Activated naive CD8-positive, alpha-beta T cell treated with anti-CD3 and anti-CD28 coated beads, Interleukin-2, amount 50 U/mL, for 24 hours (primary cell): ENCODE data around the gene IL9R.
"Not testable (repeated sequence)": the region's sequence is repeated elsewhere in the genome, so short reads cannot be mapped to it uniquely, and the experiment has no call there.

Experiments
- ATAC-seq: fragments of 150-1000 bp; cut with Tn5 transposase; one replicate; pipeline ENCODE4 v1.10.0; 2021
- DNase-seq: peaks from one replicate; pipeline ENCODE4 v3.0.0; 2021
- H3K27ac Mint-ChIP-seq: one replicate; pipeline ENCODE4 v1.8.0; 2021; ENCODE audit warnings: mild to moderate bottlenecking, mixed read lengths
- H3K27me3 Mint-ChIP-seq: one replicate; pipeline ENCODE4 v1.8.0; 2021; ENCODE audit warnings: mixed read lengths
- H3K36me3 Mint-ChIP-seq: one replicate; pipeline ENCODE4 v1.8.0; 2021; ENCODE audit warnings: low read depth, mixed read lengths
- H3K4me1 Mint-ChIP-seq: one replicate; pipeline ENCODE4 v1.8.0; 2021; ENCODE audit warnings: mixed read lengths
- H3K4me3 Mint-ChIP-seq: one replicate; pipeline ENCODE4 v1.8.0; 2021; ENCODE audit warnings: mild to moderate bottlenecking, moderate library complexity, mixed read lengths
- H3K9me3 Mint-ChIP-seq: one replicate; pipeline ENCODE4 v1.8.0; 2021; ENCODE audit warnings: mixed read lengths

Gene IL9R, protein sequence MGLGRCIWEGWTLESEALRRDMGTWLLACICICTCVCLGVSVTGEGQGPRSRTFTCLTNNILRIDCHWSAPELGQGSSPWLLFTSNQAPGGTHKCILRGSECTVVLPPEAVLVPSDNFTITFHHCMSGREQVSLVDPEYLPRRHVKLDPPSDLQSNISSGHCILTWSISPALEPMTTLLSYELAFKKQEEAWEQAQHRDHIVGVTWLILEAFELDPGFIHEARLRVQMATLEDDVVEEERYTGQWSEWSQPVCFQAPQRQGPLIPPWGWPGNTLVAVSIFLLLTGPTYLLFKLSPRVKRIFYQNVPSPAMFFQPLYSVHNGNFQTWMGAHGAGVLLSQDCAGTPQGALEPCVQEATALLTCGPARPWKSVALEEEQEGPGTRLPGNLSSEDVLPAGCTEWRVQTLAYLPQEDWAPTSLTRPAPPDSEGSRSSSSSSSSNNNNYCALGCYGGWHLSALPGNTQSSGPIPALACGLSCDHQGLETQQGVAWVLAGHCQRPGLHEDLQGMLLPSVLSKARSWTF

DNA sequence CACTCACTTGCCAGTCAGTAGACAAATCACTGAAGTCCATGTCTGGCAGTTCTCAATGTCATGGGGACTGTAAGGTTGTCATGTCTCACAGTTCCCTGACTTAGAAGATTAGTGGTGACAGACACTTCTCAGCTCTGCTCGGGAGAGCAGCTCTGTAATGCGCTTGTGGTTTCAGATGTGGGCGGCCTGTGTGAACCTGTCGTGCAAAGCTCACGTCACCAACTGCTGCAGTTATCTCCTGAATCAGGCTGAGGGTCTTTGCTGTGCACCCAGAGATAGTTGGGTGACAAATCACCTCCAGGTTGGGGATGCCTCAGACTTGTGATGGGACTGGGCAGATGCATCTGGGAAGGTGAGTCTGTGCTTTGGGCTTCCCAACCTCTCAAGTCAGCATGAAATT, at the start of gene IL9R:
Gene IL9R, plus strand, starts transcription at position 261 of the 400 bp plus-strand sequence. Its CDS starts 64 bp downstream, at position 325.
- H3K4me1 Mint-ChIP-seq, result peaks cover 40% of the 10 kb centered on the region
- ATAC-seq (peak; percentile 92), DNase-seq (peak; percentile 60)
- H3K4me3 Mint-ChIP-seq, result peak within 1 kb of the TSS; percentile 32
- no peaks in the 10 kb centered on the region for H3K27me3 Mint-ChIP-seq
- peak within 1 kb of the TSS; percentile 68 for H3K27ac Mint-ChIP-seq
- H3K36me3 Mint-ChIP-seq, result no peaks in the 10 kb centered on the region
- no peaks in the 10 kb centered on the region for H3K9me3 Mint-ChIP-seq

DNA sequence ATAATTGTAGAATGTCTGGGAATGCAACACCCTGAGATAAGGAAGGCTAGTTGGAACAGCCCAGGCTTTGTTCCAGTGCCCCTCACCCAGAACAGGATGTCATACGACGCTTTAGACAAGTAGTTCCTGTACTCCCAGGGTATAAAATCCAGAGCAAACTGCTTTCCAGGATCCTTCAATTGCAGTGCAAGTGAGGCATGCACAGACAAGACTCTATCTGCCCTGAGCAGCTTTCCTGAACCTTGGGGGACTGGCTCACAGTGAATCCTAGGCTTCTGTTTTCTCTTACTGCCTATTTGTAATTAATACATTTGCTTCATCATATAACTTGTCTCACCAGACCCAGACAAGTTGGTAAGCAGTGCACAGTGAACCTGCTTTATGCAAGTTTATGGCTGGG, 48.4 kb upstream of the IL9R start:
- ATAC-seq, result no peak
- H3K9me3 Mint-ChIP-seq, result no peaks in the 10 kb centered on the region
- no peaks in the 10 kb centered on the region for H3K4me1 Mint-ChIP-seq
- H3K4me3 Mint-ChIP-seq, result no peak overlapping the region
- H3K27ac Mint-ChIP-seq, result no peak overlapping the region
- peaks cover 4% of the 10 kb centered on the region for H3K36me3 Mint-ChIP-seq
- H3K27me3 Mint-ChIP-seq, result no peaks in the 10 kb centered on the region
- DNase-seq, result no peak

DNA sequence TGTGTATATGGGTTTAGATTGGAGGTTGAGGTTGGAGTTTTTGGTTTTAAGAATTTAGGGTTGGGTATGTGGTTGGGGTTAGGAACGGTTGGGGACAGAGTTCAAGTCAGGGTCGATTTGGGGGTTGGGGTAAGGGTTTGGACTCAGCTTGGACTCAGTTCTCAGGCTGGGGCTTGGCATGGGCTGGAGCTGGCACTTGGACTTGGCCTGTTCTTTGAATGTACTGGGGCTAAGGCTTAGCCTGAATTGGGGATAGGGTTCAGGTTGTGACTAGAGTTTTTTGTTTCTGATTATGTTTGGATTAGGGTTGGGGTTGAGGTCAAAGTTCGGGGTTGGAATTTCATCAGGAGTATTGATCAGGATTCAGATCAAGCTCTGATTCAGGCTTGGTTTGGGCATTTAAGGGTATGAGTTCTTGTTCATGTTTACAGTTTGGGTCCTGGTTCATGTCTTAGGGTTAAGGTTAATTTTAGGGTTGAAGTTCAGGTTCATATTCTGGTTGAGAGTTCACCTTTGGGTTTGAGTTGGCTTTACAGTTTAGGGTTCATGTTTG, 46.2 kb upstream of the IL9R start:
- Mint-ChIP-seq H3K27ac (no peak overlapping the region), H3K36me3 (no peaks in the 10 kb centered on the region), H3K27me3 (no peaks in the 10 kb centered on the region), H3K9me3 (peaks cover 4% of the 10 kb centered on the region), H3K4me3 (no peak overlapping the region), H3K4me1 (no peaks in the 10 kb centered on the region)
- no peak for ATAC-seq
- no peak for DNase-seq

DNA sequence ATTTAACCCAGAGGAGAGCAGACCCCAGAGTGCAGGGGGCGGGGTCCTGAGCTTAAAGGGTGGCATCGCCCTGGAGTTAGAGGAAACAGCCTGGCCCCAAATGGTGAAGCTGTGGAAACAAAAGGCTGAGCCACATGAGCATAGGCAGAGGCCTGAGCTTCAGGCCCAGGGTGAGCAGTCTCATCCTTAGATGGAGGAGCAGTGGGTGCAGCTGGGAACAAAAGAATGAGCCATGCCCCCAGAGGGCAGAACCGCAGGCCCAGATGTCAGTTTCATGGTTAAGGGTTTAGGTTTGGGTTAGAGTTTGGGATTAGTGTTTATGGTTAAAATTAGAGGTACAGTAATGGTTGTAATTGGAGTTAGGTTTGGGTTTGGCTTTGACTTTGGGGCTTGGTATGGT, 44.4 kb upstream of the IL9R start:
- ATAC-seq (no peak), DNase-seq (no peak)
- Mint-ChIP-seq H3K27me3 (no peaks in the 10 kb centered on the region), H3K4me1 (no peaks in the 10 kb centered on the region), H3K4me3 (no peak overlapping the region), H3K36me3 (no peaks in the 10 kb centered on the region), H3K9me3 (peaks cover 4% of the 10 kb centered on the region), H3K27ac (no peak overlapping the region)

DNA sequence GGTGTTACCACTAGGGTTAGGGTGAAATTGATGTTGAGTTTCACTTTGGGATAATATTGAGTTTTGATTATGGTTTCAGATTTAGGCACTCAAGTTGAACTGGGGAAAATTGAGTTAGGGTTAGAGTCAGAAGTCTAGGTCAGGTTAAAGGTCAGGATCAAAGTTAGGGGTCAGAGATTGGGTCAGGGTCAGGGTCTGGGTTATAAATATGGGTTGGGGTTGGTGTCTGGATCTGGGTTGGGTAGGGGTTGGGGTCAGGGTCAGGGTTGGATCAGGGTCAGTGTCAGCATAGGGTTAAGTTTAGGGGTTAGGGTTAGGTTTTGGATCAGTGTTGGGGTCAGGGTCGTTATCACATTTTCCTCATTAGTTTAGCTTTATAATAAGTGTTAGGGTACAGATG, 42.7 kb upstream of the IL9R start:
- H3K4me1 Mint-ChIP-seq, result no peaks in the 10 kb centered on the region

DNA sequence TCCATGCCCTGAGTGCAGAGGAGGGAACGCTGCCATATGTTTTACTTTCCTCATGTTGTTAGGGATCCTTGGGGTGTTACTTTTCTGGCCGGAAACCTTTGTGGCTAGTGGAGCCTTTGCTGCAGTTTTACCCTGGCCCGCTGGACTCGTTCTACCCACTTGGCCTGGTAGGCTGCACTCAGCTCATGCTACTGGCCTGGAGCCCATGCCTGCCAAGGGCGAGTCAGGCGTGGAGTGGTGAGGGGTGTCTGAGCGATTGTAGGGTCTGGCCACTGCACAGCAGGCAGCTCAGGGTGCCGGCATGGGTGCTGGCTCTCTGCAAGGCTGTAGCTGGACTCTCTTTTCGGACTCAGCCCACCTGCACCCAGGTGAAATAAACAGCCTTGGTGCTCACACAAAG, 41.4 kb upstream of the IL9R start:
- Mint-ChIP-seq H3K36me3 (no peaks in the 10 kb centered on the region), H3K9me3 (peaks cover 4% of the 10 kb centered on the region)
- no peak for ATAC-seq

More for the DNA sequence above, 42.7 kb upstream of the IL9R start:
- Mint-ChIP-seq H3K27ac (no peak overlapping the region), H3K36me3 (no peaks in the 10 kb centered on the region), H3K27me3 (no peaks in the 10 kb centered on the region), H3K9me3 (peaks cover 4% of the 10 kb centered on the region), H3K4me3 (no peak overlapping the region)
- ATAC-seq (no peak), DNase-seq (no peak)

DNA sequence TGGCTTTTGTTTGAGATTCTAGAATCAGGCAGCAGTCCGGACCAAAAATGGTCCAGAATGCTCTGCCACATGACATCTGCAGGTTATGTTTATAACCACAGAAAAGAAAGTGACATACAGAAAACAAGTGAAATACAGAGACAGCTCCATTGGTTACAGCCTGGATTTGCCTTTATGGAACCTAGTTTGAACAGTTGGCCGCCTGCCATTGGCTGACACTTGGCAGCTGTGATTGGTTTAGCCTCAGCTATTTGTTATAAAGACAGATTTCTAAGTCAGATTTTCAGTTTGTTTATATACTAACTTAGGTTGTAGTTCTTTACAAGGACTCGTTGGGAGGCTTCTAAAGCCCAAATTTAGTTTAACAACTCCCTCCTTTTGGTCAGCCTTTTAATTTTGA, 40.8 kb upstream of the IL9R start:
- no peak overlapping the region for H3K27ac Mint-ChIP-seq
- DNase-seq (no peak), ATAC-seq (no peak)
- no peaks in the 10 kb centered on the region for H3K36me3 Mint-ChIP-seq
- H3K9me3 Mint-ChIP-seq, result peaks cover 4% of the 10 kb centered on the region
- H3K4me1 Mint-ChIP-seq, result no peaks in the 10 kb centered on the region
- H3K27me3 Mint-ChIP-seq, result peaks cover 2% of the 10 kb centered on the region
- no peak overlapping the region for H3K4me3 Mint-ChIP-seq

More for the DNA sequence above, 41.4 kb upstream of the IL9R start:
- Mint-ChIP-seq H3K27ac (no peak overlapping the region), H3K4me1 (no peaks in the 10 kb centered on the region), H3K4me3 (no peak overlapping the region), H3K27me3 (no peaks in the 10 kb centered on the region)
- no peak for DNase-seq

DNA sequence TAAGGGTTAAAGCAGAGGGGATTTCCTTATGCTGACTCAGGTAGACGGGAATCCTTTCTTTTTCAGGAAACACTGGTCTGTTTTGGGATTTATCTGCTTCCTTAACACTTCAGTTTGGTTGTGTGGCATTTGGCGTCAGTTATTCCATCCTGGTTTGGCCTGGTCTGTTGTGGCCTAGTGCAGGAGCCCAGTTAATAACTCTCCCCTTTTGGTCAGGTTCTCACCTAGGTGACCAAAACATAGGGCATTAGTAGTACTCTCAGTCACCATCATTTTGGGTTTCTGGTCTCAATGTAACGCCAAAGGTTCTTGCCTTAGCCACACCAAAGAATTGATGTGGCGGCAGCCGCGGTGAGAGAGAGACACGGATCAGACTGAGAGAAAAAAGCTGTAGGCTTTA, 39.7 kb upstream of the IL9R start:
- Mint-ChIP-seq H3K27me3 (peaks cover 5% of the 10 kb centered on the region), H3K36me3 (no peaks in the 10 kb centered on the region), H3K9me3 (peaks cover 4% of the 10 kb centered on the region), H3K4me1 (no peaks in the 10 kb centered on the region), H3K27ac (no peak overlapping the region), H3K4me3 (no peak overlapping the region)
- ATAC-seq (no peak), DNase-seq (no peak)

DNA sequence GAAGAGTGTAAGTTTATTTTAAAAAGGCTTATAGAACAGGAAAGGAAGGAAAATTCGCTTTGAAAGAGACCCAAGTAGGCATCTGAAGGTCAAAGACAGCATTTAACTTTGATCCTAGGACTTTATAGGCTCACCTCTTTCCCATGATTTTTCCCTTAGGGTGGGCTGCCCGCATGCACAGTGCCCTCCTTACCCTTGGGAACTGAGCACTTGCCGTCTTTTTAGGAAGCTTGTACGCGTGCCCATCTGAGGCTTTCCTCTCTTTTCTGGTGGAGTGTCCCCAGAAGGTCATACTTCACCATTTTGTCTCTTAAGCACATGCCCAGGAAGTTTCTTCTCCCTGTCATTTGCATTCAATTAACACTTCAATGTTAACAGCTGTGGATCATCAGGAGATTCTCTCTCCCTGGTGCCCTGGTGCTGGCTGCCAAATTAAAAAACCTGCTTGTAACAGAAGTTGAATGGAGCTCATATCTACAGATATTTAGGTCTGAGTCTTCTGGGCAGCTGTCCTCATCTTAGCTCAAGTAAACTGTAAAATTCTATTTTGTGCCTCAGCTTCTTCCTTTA, 38.4 kb upstream of the IL9R start:
- H3K36me3 Mint-ChIP-seq, result no peaks in the 10 kb centered on the region
- ATAC-seq, result no peak
- no peak for DNase-seq
- no peak overlapping the region for H3K4me3 Mint-ChIP-seq
- H3K4me1 Mint-ChIP-seq, result no peaks in the 10 kb centered on the region
- H3K9me3 Mint-ChIP-seq, result peaks cover 10% of the 10 kb centered on the region
- H3K27me3 Mint-ChIP-seq, result peaks cover 5% of the 10 kb centered on the region
- no peak overlapping the region for H3K27ac Mint-ChIP-seq

DNA sequence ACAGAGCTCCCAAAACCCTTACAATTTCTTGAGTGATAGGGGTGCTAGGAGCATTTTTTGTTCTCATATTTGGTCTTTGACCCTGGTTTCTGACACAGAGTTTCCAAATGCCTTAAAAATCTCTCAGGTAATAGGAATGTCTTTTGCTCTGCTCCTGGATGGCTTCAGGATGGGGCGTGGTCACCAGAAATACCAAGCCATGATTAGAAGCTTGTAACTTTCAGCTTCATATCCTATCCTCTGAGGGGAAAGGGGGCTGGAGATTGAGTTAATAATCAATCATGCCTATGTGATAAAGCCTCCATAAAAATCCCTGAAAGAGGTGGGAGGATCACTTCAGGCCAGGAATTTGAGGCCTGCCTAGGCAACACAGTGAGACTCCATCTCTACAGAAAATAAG, 34.6 kb upstream of the IL9R start:
- Mint-ChIP-seq H3K27ac (no peak overlapping the region), H3K36me3 (no peaks in the 10 kb centered on the region), H3K9me3 (peaks cover 6% of the 10 kb centered on the region), H3K27me3 (peaks cover 7% of the 10 kb centered on the region), H3K4me1 (no peaks in the 10 kb centered on the region), H3K4me3 (no peak overlapping the region)
- ATAC-seq (no peak), DNase-seq (no peak)

DNA sequence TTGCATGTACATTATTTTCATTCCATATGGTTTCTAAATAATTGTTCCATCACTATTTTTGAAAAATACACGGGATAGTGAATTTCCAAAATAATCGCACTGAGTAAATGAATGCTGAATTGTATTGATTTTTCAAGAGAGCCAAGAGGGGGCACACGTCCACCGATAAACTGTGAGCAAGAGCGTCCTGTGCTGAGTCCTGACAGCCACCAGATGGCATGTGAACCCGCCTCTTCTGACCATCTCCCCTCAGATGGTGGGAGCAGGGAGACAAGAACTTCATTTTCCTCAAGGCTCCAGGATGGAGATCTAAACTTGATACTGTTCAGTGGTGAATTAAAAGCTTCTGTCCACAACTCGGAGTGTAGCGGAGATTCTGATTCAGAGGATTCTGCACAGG, 30.6 kb upstream of the IL9R start:
- ATAC-seq, result peak; percentile 72
- Mint-ChIP-seq H3K27me3 (peaks cover 8% of the 10 kb centered on the region), H3K4me1 (peaks cover 6% of the 10 kb centered on the region), H3K27ac (no peak overlapping the region), H3K9me3 (peaks cover 23% of the 10 kb centered on the region), H3K4me3 (no peak overlapping the region), H3K36me3 (peaks cover 2% of the 10 kb centered on the region)
- peak; percentile 30 for DNase-seq

DNA sequence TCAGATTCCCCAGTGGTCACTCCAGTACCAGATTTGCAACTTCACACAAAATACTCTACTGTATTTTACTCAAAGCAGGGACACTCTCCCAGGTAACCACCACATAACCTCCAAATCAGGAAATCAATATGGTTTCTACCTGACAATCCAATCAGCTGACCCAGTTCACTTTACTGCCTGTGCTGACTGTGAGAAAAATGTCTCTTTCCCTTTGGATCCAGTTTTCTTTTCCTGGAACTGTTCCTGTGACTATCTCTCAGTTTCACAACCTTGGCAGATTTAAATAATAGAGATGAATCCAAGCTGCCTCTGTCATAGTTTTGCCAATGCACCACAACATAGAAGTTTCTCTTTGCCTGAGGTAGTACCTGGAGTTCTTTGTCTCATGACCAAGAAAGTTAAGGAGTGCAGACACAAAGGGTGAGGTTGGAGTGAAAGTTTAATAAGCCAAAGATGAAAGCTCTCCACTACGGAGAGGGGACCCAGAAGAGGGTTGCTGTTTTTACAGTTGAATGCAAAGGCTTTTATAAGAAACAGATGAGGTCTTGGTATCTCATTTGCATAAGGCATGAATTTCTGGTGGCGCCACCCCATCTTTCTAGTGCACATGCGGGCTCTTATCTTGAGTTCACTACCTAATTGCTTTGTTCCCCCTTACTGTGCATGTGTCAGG, 29.7 kb upstream of the IL9R start:
- Mint-ChIP-seq H3K4me3 (no peak overlapping the region), H3K27ac (no peak overlapping the region), H3K36me3 (peaks cover 2% of the 10 kb centered on the region), H3K27me3 (peaks cover 7% of the 10 kb centered on the region), H3K4me1 (peaks cover 6% of the 10 kb centered on the region), H3K9me3 (peaks cover 23% of the 10 kb centered on the region)
- ATAC-seq (no peak), DNase-seq (no peak)

DNA sequence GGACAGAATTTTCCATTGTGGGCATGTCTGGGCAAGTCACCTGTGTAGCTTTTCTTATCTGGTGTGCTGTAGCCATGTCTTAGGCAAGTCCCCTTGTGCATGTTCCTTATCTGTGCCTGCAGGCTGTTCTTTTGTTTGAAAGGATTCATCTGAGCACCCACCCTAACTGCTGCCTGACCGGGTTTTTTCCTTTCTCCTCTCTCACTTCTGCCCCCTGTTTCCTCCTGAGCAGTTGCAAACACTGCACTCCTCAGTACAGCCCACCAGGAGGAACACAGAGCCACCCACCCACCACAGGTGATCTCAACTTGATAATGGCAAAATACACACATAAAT, 29.2 kb upstream of the IL9R start:
- no peak for ATAC-seq
- peaks cover 2% of the 10 kb centered on the region for H3K36me3 Mint-ChIP-seq
- DNase-seq, result no peak
- H3K27me3 Mint-ChIP-seq, result peaks cover 7% of the 10 kb centered on the region
- no peak overlapping the region for H3K27ac Mint-ChIP-seq
- H3K9me3 Mint-ChIP-seq, result peaks cover 23% of the 10 kb centered on the region
- no peak overlapping the region for H3K4me3 Mint-ChIP-seq
- H3K4me1 Mint-ChIP-seq, result peaks cover 6% of the 10 kb centered on the region

DNA sequence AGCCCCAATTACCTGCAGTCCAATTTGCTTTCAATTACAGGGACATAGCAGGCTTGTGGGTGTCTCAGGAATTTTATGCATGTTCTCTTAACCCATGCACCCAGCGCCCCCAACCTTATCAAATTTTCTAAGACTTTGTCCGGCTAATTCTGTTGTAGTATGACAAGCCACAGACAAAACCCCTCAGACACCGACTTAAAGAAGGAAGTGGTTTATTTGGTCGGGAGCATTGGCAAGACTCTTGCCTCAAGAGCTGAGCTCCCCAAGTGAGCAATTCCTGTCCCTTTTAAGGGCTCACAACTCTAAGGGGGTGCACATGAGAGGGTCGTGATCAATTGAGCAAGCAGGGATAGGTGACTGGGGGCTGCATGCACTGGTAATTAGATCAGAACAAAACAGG, 28.7 kb upstream of the IL9R start:
- peaks cover 7% of the 10 kb centered on the region for H3K27me3 Mint-ChIP-seq
- peaks cover 21% of the 10 kb centered on the region for H3K9me3 Mint-ChIP-seq
- peaks cover 2% of the 10 kb centered on the region for H3K36me3 Mint-ChIP-seq
- H3K27ac Mint-ChIP-seq, result no peak overlapping the region
- peaks cover 6% of the 10 kb centered on the region for H3K4me1 Mint-ChIP-seq
- H3K4me3 Mint-ChIP-seq, result no peak overlapping the region
- ATAC-seq (no peak), DNase-seq (no peak)

DNA sequence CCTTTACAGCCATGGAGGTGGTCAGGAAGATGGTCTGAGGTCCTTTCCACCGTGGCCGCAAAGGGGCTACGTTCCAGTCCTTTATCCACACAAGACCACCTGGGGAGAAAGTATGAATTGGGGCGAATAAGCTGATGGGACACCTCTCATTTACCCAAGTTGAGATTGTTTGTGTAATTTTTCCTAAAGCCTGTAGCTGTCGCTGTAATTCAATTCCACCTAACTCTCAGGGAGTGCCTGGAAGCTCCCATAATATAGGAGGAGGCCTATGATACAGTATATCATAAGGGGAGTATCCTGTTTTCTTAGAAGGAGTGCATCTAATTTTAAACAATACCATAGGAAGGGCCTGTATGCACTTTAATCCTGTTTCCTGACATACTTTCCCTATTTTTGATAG, 25.8 kb upstream of the IL9R start:
- ATAC-seq, H3K4me1 Mint-ChIP-seq, H3K4me3 Mint-ChIP-seq, H3K36me3 Mint-ChIP-seq, H3K27ac Mint-ChIP-seq, DNase-seq, H3K27me3 Mint-ChIP-seq: not testable (repeated sequence)
- peaks cover 18% of the 10 kb centered on the region for H3K9me3 Mint-ChIP-seq
